Neuronal stem cell (in vitro differentiated cells): ENCODE results near the gene HS1BP3.

Experiments
- DNase-seq: peaks from one replicate; pipeline ENCODE4 v3.0.0-alpha.2; 2013; ENCODE audit warnings: low spot score
- H2AFZ ChIP-seq: one replicate; pipeline ENCODE4 v1.6.1; 2013; ENCODE audit warnings: mild to moderate bottlenecking, low read length, inconsistent platforms
- H2AK5ac ChIP-seq: 2 replicates; pipeline ENCODE4 v1.6.1; 2013; ENCODE audit warnings: low read depth, mild to moderate bottlenecking, inconsistent platforms, low read length, moderate library complexity, mixed read lengths
- H2BK120ac ChIP-seq: 2 replicates; pipeline ENCODE4 v1.6.1; 2013; ENCODE audit warnings: low read depth, mild to moderate bottlenecking, inconsistent platforms, low read length, moderate library complexity, mixed read lengths
- H2BK12ac ChIP-seq: one replicate; pipeline ENCODE4 v1.6.1; 2013; ENCODE audit warnings: low read length, inconsistent platforms
- H2BK15ac ChIP-seq: 2 replicates; pipeline ENCODE4 v1.6.1; 2013; ENCODE audit warnings: mild to moderate bottlenecking, low read length, inconsistent platforms, mixed read lengths
- H2BK5ac ChIP-seq: one replicate; pipeline ENCODE4 v1.6.1; 2013; ENCODE audit warnings: inconsistent platforms, mild to moderate bottlenecking, low read length, moderate library complexity
- H3K14ac ChIP-seq: one replicate; pipeline ENCODE4 v1.6.1; 2013; ENCODE audit warnings: low read length, inconsistent platforms
- H3K18ac ChIP-seq: 2 replicates; pipeline ENCODE4 v1.6.1; 2013; ENCODE audit warnings: low read length, inconsistent platforms
- H3K23ac ChIP-seq: 2 replicates; pipeline ENCODE4 v1.6.1; 2013; ENCODE audit warnings: low read depth, mild to moderate bottlenecking, mixed read lengths, low read length, inconsistent platforms; ENCODE audit not compliant: poor library complexity
- H3K27ac ChIP-seq: replicated peaks from 3 replicates; pipeline ENCODE4 v1.5.1; 2013; ENCODE audit warnings: low read length, inconsistent platforms
- H3K27me3 ChIP-seq, 3 experiments: 2 replicates each; pipeline ENCODE4 v1.6.1; 2013; ENCODE audit warnings: low read length in 3 of 3, mild to moderate bottlenecking in 2 of 3, inconsistent platforms in 1 of 3, low read depth in 1 of 3, mixed read lengths in 1 of 3, moderate library complexity in 1 of 3; ENCODE audit not compliant: control insufficient read depth in 3 of 3, insufficient read depth in 3 of 3
- H3K36me3 ChIP-seq, 2 donors: replicated peaks in 1 of 2; 2 replicates each; pipeline ENCODE4 v1.6.1; 2013; ENCODE audit warnings: low read length in 2 of 2; ENCODE audit not compliant: control insufficient read depth in 2 of 2, insufficient read depth in 2 of 2
- H3K4ac ChIP-seq: 2 replicates; pipeline ENCODE4 v1.6.1; 2013; ENCODE audit warnings: inconsistent platforms, mild to moderate bottlenecking, low read length, moderate library complexity
- H3K4me1 ChIP-seq, 2 donors: 1 replicate in 1 of 2; 2 replicates in 1 of 2; pipeline ENCODE4 v1.6.1; 2013; ENCODE audit warnings: low read length in 2 of 2, low read depth in 1 of 2; ENCODE audit not compliant: control insufficient read depth in 2 of 2, insufficient read depth in 1 of 2
- H3K4me2 ChIP-seq: one replicate; pipeline ENCODE4 v1.6.1; 2013; ENCODE audit warnings: mild to moderate bottlenecking, low read length, inconsistent platforms; ENCODE audit not compliant: insufficient read depth, poor library complexity, severe bottlenecking
- H3K4me3 ChIP-seq, 2 donors: 2 replicates each; pipeline ENCODE4 v1.5.1; 2013; ENCODE audit warnings: low read length in 2 of 2, mild to moderate bottlenecking in 2 of 2, inconsistent platforms in 1 of 2, moderate library complexity in 1 of 2
- H3K79me1 ChIP-seq: one replicate; pipeline ENCODE4 v1.6.1; 2013; ENCODE audit warnings: low read depth, mild to moderate bottlenecking, inconsistent platforms, low read length, moderate library complexity
- H3K9ac ChIP-seq: one replicate; pipeline ENCODE4 v1.6.1; 2013; ENCODE audit warnings: mild to moderate bottlenecking, low read depth, low read length, inconsistent platforms; ENCODE audit not compliant: poor library complexity
- H3K9me3 ChIP-seq, 2 donors: replicated peaks in 1 of 2; 2 replicates each; pipeline versions ENCODE3 to v1.6.1; 2013; ENCODE audit warnings: low read length in 2 of 2, mild to moderate bottlenecking in 2 of 2, inconsistent platforms in 1 of 2, low read depth in 1 of 2, mixed read lengths in 1 of 2, moderate library complexity in 1 of 2; ENCODE audit not compliant: control insufficient read depth in 2 of 2, insufficient read depth in 1 of 2
- H4K8ac ChIP-seq: one replicate; pipeline ENCODE4 v1.6.1; 2013; ENCODE audit warnings: low read depth, mild to moderate bottlenecking, inconsistent platforms, low read length, moderate library complexity
- H4K91ac ChIP-seq: one replicate; pipeline ENCODE4 v1.6.1; 2013; ENCODE audit warnings: low read length, low read depth, mild to moderate bottlenecking, inconsistent platforms; ENCODE audit not compliant: poor library complexity
- WGBS, 2 donors: extraction: QIAGEN DNeasy Blood & Tissue Kit; methylation state at CpG; one replicate each; pipeline ENCODE4 v1.1.7; 2013; ENCODE audit warnings: missing lambda C conversion rate in 2 of 2, mixed read lengths in 1 of 2; ENCODE audit not compliant: insufficient read length in 2 of 2, insufficient replicate concordance in 1 of 2; ENCODE audit errors: extremely low coverage in 2 of 2; 5-methylcytosine and 5-hydroxymethylcytosine counted together

The HS1BP3 gene

GRCh38 chr2:20631617-20632307 is 19.1 kb downstream of the HS1BP3 start:
- H3K9me3 ChIP-seq: no peaks in the 10 kb centered on the region
- no CpG with 5 or more reads among the region's 6 CpGs for WGBS, 2 donors
- H3K36me3 ChIP-seq: peaks cover 0 to 5% of the 10 kb centered on the region in 2 donors
- no peak overlapping the region for H3K4me3 ChIP-seq
- DNase-seq: no peak
- H3K27me3 ChIP-seq: no peaks in the 10 kb centered on the region
- no peak overlapping the region for H2BK15ac ChIP-seq
- no peak overlapping the region for H2AFZ ChIP-seq
- H3K9ac ChIP-seq: no peak overlapping the region
- no peak overlapping the region for H2BK5ac ChIP-seq
- no peak overlapping the region for H3K4me2 ChIP-seq
- H4K91ac ChIP-seq: no peak overlapping the region
- peak overlapping the region; percentile 13 for H2AK5ac ChIP-seq
- H3K4me1 ChIP-seq: peaks cover 7 to 8% of the 10 kb centered on the region in 2 donors
- H3K27ac ChIP-seq: no peak overlapping the region
- no peak overlapping the region for H4K8ac ChIP-seq
- no peak overlapping the region for H2BK120ac ChIP-seq
- H3K23ac ChIP-seq: no peak overlapping the region
- H3K79me1 ChIP-seq: no peaks in the 10 kb centered on the region
- H3K14ac ChIP-seq: no peak overlapping the region
- H3K18ac ChIP-seq: no peak overlapping the region
- H3K4ac ChIP-seq: no peak overlapping the region
- H2BK12ac ChIP-seq: no peak overlapping the region

GRCh38 chr2:20630967-20631366 is 19.9 kb downstream of the HS1BP3 start:
- no CpG with 5 or more reads among the region's 4 CpGs for WGBS, 2 donors
- H2BK15ac ChIP-seq: no peak overlapping the region
- no peak overlapping the region for H4K91ac ChIP-seq
- no peaks in the 10 kb centered on the region for H3K27me3 ChIP-seq
- no peak overlapping the region for H3K18ac ChIP-seq
- no peak overlapping the region for H2AK5ac ChIP-seq
- peaks cover 7 to 8% of the 10 kb centered on the region in 2 donors for H3K4me1 ChIP-seq
- no peaks in the 10 kb centered on the region for H3K9me3 ChIP-seq
- no peak for DNase-seq
- H3K36me3 ChIP-seq: peaks cover 0 to under 1% of the 10 kb centered on the region in 2 donors
- no peak overlapping the region for H2AFZ ChIP-seq
- H3K4ac ChIP-seq: no peak overlapping the region
- no peak overlapping the region for H2BK120ac ChIP-seq
- no peak overlapping the region for H3K4me2 ChIP-seq
- no peak overlapping the region for H2BK12ac ChIP-seq
- H3K79me1 ChIP-seq: no peaks in the 10 kb centered on the region
- H3K14ac ChIP-seq: no peak overlapping the region
- no peak overlapping the region for H3K4me3 ChIP-seq
- H4K8ac ChIP-seq: no peak overlapping the region
- no peak overlapping the region for H2BK5ac ChIP-seq
- no peak overlapping the region for H3K9ac ChIP-seq
- no peak overlapping the region for H3K23ac ChIP-seq
- no peak overlapping the region for H3K27ac ChIP-seq

GRCh38 chr2:20629581-20630171 is 21.2 kb downstream of the HS1BP3 start:
- H2BK15ac ChIP-seq: no peak overlapping the region

DNA sequence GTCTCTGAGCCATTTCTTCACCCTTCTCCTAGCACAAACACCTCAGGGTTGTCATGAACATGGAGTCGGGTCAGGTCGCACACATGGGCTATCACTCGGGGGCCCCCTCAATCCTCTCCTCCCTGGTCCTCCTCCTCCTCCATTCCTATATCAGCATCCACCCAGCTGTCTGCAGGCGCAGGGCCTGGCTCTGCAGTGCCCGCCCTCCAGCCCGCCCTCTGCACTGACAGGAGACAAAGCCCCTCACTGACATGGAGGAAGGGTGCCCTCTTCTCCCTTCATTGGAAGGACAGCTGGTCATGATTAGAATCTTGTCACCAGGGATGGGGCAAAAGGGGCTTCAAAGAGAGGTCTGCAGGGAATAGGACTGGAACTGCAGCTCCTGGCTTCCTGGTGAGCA is 21.7 kb downstream of the HS1BP3 start:
- Histone ChIP-seq H3K23ac (no peak overlapping the region), H3K9me3 (no peaks in the 10 kb centered on the region), H3K79me1 (no peaks in the 10 kb centered on the region), H2AFZ (no peak overlapping the region), H2BK12ac (no peak overlapping the region), H3K4me1 (peaks cover 0 to 4% of the 10 kb centered on the region in 2 donors), H3K27ac (no peak overlapping the region), H2AK5ac (no peak overlapping the region), H3K27me3 (no peaks in the 10 kb centered on the region), H3K9ac (no peak overlapping the region), H3K36me3 (peaks cover 2 to 6% of the 10 kb centered on the region in 2 donors), H3K14ac (peak overlapping the region; percentile 26), H3K18ac (no peak overlapping the region), H4K8ac (no peak overlapping the region), H3K4me2 (no peak overlapping the region), H3K4ac (no peak overlapping the region), H4K91ac (no peak overlapping the region), H2BK5ac (no peak overlapping the region), H2BK15ac (no peak overlapping the region), H3K4me3 (no peak overlapping the region), H2BK120ac (no peak overlapping the region)
- no CpG with 5 or more reads among the region's 6 CpGs for WGBS, 2 donors
- no peak for DNase-seq

More at GRCh38 chr2:20629581-20630171, 21.2 kb downstream of the HS1BP3 start:
- Histone ChIP-seq H2BK120ac (no peak overlapping the region), H4K91ac (no peak overlapping the region), H4K8ac (no peak overlapping the region), H2BK5ac (no peak overlapping the region), H2AFZ (no peak overlapping the region), H3K4me2 (no peak overlapping the region), H3K18ac (peak overlapping the region; percentile 58), H3K14ac (no peak overlapping the region), H3K23ac (no peak overlapping the region), H2AK5ac (peak overlapping the region; percentile 12), H3K4ac (no peak overlapping the region), H2BK12ac (no peak overlapping the region), H3K79me1 (no peaks in the 10 kb centered on the region), H3K9me3 (no peaks in the 10 kb centered on the region), H3K9ac (no peak overlapping the region), H3K4me1 (peaks cover 0 to 4% of the 10 kb centered on the region in 2 donors), H3K27ac (no peak overlapping the region), H3K36me3 (peaks cover 0 to under 1% of the 10 kb centered on the region in 2 donors), H3K4me3 (no peak overlapping the region), H3K27me3 (no peaks in the 10 kb centered on the region)
- no CpG with 5 or more reads among the region's 12 CpGs for WGBS, 2 donors
- no peak for DNase-seq
